GM18519 (cell line): ENCODE results near the gene STRA6.
"Not testable (repeated sequence)": the region's sequence is repeated elsewhere in the genome, so short reads cannot be mapped to it uniquely, and the experiment has no call there.

Experiments used
- ATAC-seq: cut with Tn5 transposase; IDR thresholded peaks from one replicate; pipeline ENCODE4 v1.9.1; 2021; ENCODE audit warnings: mild to moderate bottlenecking, moderate library complexity; ENCODE audit not compliant: unreplicated experiment, low FRiP score

The STRA6 gene

GRCh38 chr15:74170875-74171578 is 31.6 kb downstream of the STRA6 start:
- ATAC-seq = no peak

GRCh38 chr15:74170071-74170844 is 32.3 kb downstream of the STRA6 start:
- ATAC-seq = no peak

GRCh38 chr15:74168711-74169126 is 33.9 kb downstream of the STRA6 start:
- no peak for ATAC-seq

GRCh38 chr15:74167891-74168331 is 34.7 kb downstream of the STRA6 start:
- ATAC-seq = no peak

GRCh38 chr15:74165461-74165860 is 37.1 kb downstream of the STRA6 start:
- ATAC-seq = no peak

GRCh38 chr15:74162195-74162536 is 40.4 kb downstream of the STRA6 start:
- ATAC-seq = not testable (repeated sequence)

- ATAC-seq = not testable (repeated sequence)
Measured at GRCh38 chr15:74160390-74160789, 42.2 kb downstream of the STRA6 start.

GRCh38 chr15:74159773-74160172 is 42.8 kb downstream of the STRA6 start:
- ATAC-seq = no peak

- no peak for ATAC-seq
Measured at GRCh38 chr15:74158855-74159650, 43.5 kb downstream of the STRA6 start.

GRCh38 chr15:74157868-74158827 is 44.4 kb downstream of the STRA6 start:
- ATAC-seq = no peak

- ATAC-seq = no peak
Measured at GRCh38 chr15:74156678-74157411, 45.7 kb downstream of the STRA6 start.

- no peak for ATAC-seq
Measured at GRCh38 chr15:74155766-74156417, 46.7 kb downstream of the STRA6 start.

- ATAC-seq = no peak
Measured at GRCh38 chr15:74147051-74147450, 55.5 kb downstream of the STRA6 start.

- ATAC-seq = no peak
Measured at GRCh38 chr15:74146277-74146800, 56.2 kb downstream of the STRA6 start.

- no peak for ATAC-seq
Measured at GRCh38 chr15:74144153-74144775, 58.3 kb downstream of the STRA6 start.

- no peak for ATAC-seq
Measured at GRCh38 chr15:74141591-74141990, 61.0 kb downstream of the STRA6 start.

GRCh38 chr15:74138642-74139041 is 63.9 kb downstream of the STRA6 start:
- no peak for ATAC-seq

- ATAC-seq = no peak
Measured at GRCh38 chr15:74137537-74137894, 65.1 kb downstream of the STRA6 start.
